ENCODE data around the gene CPLANE1. TPM values are rescaled to one million over a fixed set of nuclear protein-coding genes. Genes with fewer than 3 reads are reported as not detected.

Gene CPLANE1
- total and polyA plus RNA-seq, 2 donors from 2014 or later, result 3.7 to 23.3 TPM

DNA sequence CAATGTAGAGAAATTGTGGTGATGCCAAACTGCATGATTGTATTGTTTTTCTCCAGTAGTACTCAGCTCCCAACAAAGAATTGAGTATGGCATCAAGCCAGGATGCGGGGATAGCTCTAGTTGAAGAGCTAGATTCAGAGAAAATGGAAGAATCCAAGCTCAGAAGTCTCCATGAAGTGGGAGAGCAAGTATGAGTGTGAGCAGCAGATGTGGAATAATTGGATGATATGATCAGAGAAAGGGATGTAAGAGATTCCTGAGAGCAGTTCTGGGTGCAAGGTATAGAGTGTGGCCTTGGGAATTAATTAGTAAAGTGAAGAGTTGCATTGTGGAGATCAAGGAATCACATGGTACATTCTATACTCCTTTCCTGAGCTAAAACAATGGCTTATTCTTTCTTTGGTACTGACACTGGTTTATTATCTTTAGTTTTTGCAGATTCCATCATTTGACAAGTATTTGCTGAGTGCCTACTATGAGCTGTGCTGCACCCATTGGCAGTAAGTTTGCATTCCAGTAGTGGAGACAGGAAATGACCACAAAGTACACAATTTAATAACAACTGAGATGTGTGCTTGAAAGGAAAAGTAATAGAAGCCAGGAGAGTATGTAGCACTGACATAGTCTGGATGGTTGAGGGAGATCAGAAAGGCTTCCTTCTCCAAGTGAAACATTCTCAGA, 177.1 kb downstream of the CPLANE1 start:
- Histone ChIP-seq H3K36me3 (ENCODE audit: control insufficient read depth in 2 of 3, insufficient read depth in 3 of 3, low read length in 3 of 3) (no peaks in the 10 kb centered on the region), H3K9me3 (ENCODE audit: control insufficient read depth in 2 of 3, insufficient read depth in 1 of 3, low read length in 3 of 3) (no peaks in the 10 kb centered on the region), H3K4me3 (ENCODE audit: low read length in 3 of 3) (no peak overlapping the region), H3K4me1 (ENCODE audit: control insufficient read depth in 2 of 3, insufficient read depth in 2 of 3, low read depth in 1 of 3, low read length in 3 of 3) (no peaks in the 10 kb centered on the region), H3K9ac (ENCODE audit: low read length in 3 of 3) (no peak overlapping the region), H3K27me3 (ENCODE audit: control insufficient read depth, insufficient read depth, low read length) (no peaks in the 10 kb centered on the region), H3K27ac (ENCODE audit: low read depth in 2 of 2, low read length in 2 of 2) (no peak overlapping the region)
- FAIRE-seq (no peak), DNase-seq (no peak)
- TF ChIP-seq, protein P1, sequence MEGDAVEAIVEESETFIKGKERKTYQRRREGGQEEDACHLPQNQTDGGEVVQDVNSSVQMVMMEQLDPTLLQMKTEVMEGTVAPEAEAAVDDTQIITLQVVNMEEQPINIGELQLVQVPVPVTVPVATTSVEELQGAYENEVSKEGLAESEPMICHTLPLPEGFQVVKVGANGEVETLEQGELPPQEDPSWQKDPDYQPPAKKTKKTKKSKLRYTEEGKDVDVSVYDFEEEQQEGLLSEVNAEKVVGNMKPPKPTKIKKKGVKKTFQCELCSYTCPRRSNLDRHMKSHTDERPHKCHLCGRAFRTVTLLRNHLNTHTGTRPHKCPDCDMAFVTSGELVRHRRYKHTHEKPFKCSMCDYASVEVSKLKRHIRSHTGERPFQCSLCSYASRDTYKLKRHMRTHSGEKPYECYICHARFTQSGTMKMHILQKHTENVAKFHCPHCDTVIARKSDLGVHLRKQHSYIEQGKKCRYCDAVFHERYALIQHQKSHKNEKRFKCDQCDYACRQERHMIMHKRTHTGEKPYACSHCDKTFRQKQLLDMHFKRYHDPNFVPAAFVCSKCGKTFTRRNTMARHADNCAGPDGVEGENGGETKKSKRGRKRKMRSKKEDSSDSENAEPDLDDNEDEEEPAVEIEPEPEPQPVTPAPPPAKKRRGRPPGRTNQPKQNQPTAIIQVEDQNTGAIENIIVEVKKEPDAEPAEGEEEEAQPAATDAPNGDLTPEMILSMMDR (IDR thresholded peaks at IDR 0.05; ENCODE audit: borderline replicate concordance, extremely low read depth, insufficient read depth), result no peak
- intact Hi-C loops (cut with DNase I), result no loop called here

DNA sequence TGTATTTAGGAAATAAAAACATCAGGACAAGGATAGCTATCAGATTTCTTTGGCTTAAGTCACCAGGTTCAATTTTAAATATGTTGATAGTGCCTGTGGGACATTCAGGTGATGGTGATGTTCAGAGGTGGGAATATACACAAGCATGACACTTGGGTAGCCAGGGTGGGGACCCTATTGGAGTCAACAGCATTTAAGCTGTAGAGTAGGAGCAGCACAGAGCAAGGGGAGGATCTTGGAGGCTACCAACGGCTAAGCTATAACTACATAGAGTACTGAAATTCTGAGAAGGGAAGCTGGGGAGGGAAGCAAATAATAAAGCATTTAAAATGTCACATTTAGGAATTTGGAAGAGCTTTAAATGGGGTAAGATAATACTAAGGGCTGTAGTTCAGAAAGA, 177.7 kb downstream of the CPLANE1 start:
- H3K36me3 ChIP-seq (ENCODE audit: control insufficient read depth in 2 of 3, insufficient read depth in 3 of 3, low read length in 3 of 3), result no peaks in the 10 kb centered on the region
- no peak overlapping the region for H3K27ac ChIP-seq (ENCODE audit: low read depth in 2 of 2, low read length in 2 of 2)
- TF ChIP-seq, protein P1 (IDR thresholded peaks at IDR 0.05; ENCODE audit: borderline replicate concordance, extremely low read depth, insufficient read depth), result no peak
- H3K9me3 ChIP-seq (ENCODE audit: control insufficient read depth in 2 of 3, insufficient read depth in 1 of 3, low read length in 3 of 3), result no peaks in the 10 kb centered on the region
- intact Hi-C loops (cut with DNase I), result no loop called here
- no peak overlapping the region for H3K4me3 ChIP-seq (ENCODE audit: low read length in 3 of 3)
- H3K27me3 ChIP-seq (ENCODE audit: control insufficient read depth, insufficient read depth, low read length), result no peaks in the 10 kb centered on the region
- DNase-seq (no peak), FAIRE-seq (no peak)
- H3K4me1 ChIP-seq (ENCODE audit: control insufficient read depth in 2 of 3, insufficient read depth in 2 of 3, low read depth in 1 of 3, low read length in 3 of 3), result no peaks in the 10 kb centered on the region
- H3K9ac ChIP-seq (ENCODE audit: low read length in 3 of 3), result no peak overlapping the region

DNA sequence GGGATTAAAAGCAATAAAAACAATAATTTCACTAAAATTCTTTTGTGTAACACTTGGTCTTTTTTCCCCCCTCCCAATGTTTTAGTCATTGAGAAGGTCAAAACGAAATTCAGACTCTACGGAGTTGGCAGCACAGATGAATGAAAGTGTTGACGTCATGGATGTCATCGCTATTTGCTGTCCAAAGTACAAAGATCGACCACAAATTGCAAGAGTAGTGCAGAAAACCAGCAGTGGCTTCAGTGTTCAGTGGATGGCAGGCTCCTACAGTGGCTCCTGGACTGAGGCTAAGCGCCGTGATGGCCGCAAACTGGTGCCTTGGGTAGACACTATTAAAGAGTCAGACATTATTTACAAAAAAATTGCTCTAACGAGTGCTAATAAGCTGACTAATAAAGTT, 184.7 kb downstream of the CPLANE1 start:
- Histone ChIP-seq H3K9me3 (ENCODE audit: control insufficient read depth in 2 of 3, insufficient read depth in 1 of 3, low read length in 3 of 3) (no peaks in the 10 kb centered on the region), H3K27me3 (ENCODE audit: control insufficient read depth, insufficient read depth, low read length) (no peaks in the 10 kb centered on the region), H3K27ac (ENCODE audit: low read depth in 2 of 2, low read length in 2 of 2) (no peak overlapping the region), H3K36me3 (ENCODE audit: control insufficient read depth in 2 of 3, insufficient read depth in 3 of 3, low read length in 3 of 3) (peaks cover 2 to 21% (median 14%) of the 10 kb centered on the region in 3 donors), H3K4me3 (ENCODE audit: low read length in 3 of 3) (no peak overlapping the region), H3K4me1 (ENCODE audit: control insufficient read depth in 2 of 3, insufficient read depth in 2 of 3, low read depth in 1 of 3, low read length in 3 of 3) (no peaks in the 10 kb centered on the region), H3K9ac (ENCODE audit: low read length in 3 of 3) (no peak overlapping the region)
- intact Hi-C loops (cut with DNase I), result no loop called here
- DNase-seq (no peak), FAIRE-seq (no peak)
- TF ChIP-seq, protein P1 (IDR thresholded peaks at IDR 0.05; ENCODE audit: borderline replicate concordance, extremely low read depth, insufficient read depth), result no peak

DNA sequence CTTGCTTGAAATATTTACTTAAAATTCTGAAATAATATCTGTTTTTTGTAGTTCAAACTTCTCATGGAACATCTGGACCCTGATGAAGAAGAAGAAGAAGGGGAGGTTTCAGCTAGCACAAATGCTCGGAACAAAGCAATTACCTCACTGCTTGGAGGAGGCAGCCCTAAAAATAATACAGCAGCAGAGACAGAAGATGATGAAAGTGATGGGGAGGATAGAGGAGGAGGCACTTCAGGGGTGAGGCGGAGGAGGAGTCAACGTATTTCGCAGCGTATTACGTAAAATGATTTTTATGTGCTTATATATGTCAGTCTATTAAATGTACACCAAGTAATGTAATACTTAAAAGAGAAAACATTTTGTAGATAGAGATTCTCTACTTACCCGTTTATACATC, 185.4 kb downstream of the CPLANE1 start:
- no peak for FAIRE-seq
- H3K4me3 ChIP-seq (ENCODE audit: low read length in 3 of 3), result no peak overlapping the region
- no peak overlapping the region for H3K9ac ChIP-seq (ENCODE audit: low read length in 3 of 3)
- TF ChIP-seq, protein P1 (IDR thresholded peaks at IDR 0.05; ENCODE audit: borderline replicate concordance, extremely low read depth, insufficient read depth), result no peak
- no peaks in the 10 kb centered on the region for H3K4me1 ChIP-seq (ENCODE audit: control insufficient read depth in 2 of 3, insufficient read depth in 2 of 3, low read depth in 1 of 3, low read length in 3 of 3)
- DNase-seq, result no peak
- no peaks in the 10 kb centered on the region for H3K27me3 ChIP-seq (ENCODE audit: control insufficient read depth, insufficient read depth, low read length)
- H3K27ac ChIP-seq (ENCODE audit: low read depth in 2 of 2, low read length in 2 of 2), result no peak overlapping the region
- intact Hi-C loops (cut with DNase I), result no loop called here
- no peaks in the 10 kb centered on the region for H3K9me3 ChIP-seq (ENCODE audit: control insufficient read depth in 2 of 3, insufficient read depth in 1 of 3, low read length in 3 of 3)
- peaks cover 2 to 21% (median 14%) of the 10 kb centered on the region in 3 donors for H3K36me3 ChIP-seq (ENCODE audit: control insufficient read depth in 2 of 3, insufficient read depth in 3 of 3, low read length in 3 of 3)

Measured in kidney (tissue), 14 donors.